ENCODE results near the gene DAG1. TPM values are rescaled to one million over a fixed set of nuclear protein-coding genes. Genes with fewer than 3 reads are reported as not detected.

Gene DAG1
- polyA plus RNA-seq, 1 of the 3 experiments (the other 2 are of a cell fraction), result 54.4 TPM

DNA sequence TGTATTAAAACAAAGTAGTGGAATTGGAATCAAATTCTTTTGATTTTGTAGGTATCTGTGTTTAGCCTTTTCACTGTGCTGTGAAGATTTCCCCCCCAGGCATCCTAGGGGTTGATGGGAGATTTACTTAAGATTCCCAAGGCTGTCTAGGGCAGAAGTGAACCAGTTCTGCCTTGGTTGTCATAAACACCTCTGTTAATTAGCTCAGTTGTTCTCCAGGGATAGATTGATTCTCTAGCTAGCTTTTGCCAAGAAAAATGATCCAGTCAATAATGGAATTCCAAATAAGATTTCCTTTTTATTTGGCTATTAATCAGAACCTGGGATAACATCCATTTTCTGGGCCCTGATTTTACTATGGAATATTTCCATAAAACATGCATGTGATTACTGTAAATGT, 12.7 kb downstream of the DAG1 start:
- H3K9ac ChIP-seq, result no peak overlapping the region
- TF ChIP-seq, protein P1, sequence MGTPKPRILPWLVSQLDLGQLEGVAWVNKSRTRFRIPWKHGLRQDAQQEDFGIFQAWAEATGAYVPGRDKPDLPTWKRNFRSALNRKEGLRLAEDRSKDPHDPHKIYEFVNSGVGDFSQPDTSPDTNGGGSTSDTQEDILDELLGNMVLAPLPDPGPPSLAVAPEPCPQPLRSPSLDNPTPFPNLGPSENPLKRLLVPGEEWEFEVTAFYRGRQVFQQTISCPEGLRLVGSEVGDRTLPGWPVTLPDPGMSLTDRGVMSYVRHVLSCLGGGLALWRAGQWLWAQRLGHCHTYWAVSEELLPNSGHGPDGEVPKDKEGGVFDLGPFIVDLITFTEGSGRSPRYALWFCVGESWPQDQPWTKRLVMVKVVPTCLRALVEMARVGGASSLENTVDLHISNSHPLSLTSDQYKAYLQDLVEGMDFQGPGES (IDR thresholded peaks at IDR 0.05; ENCODE audit: low read depth, low read length), result no peak
- TF ChIP-seq NRF1 (IDR thresholded peaks at IDR 0.05; ENCODE audit: low read depth, low read length) (no peak), SMC3 (IDR thresholded peaks at IDR 0.05; ENCODE audit: low read depth, low read length) (no peak), FOSL2 (IDR thresholded peaks at IDR 0.05; ENCODE audit: borderline replicate concordance, low read depth) (no peak), ELF1 (IDR thresholded peaks at IDR 0.05) (no peak), GATA2 (CRISPR knock-in tag; IDR thresholded peaks at IDR 0.05) (no peak), RXRA (IDR thresholded peaks at IDR 0.05; ENCODE audit: borderline replicate concordance, low read depth) (no peak)
- TF ChIP-seq, protein P2, sequence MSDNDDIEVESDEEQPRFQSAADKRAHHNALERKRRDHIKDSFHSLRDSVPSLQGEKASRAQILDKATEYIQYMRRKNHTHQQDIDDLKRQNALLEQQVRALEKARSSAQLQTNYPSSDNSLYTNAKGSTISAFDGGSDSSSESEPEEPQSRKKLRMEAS (IDR thresholded peaks at IDR 0.05; ENCODE audit: low read depth), result no peak
- no peaks in the 10 kb centered on the region for H3K9me3 ChIP-seq
- no peaks in the 10 kb centered on the region for H4K20me1 ChIP-seq (ENCODE audit: insufficient read depth)
- no peaks in the 10 kb centered on the region for H3K27me3 ChIP-seq (ENCODE audit: insufficient read depth)
- CTCF ChIA-PET, result no interaction called here
- no peak overlapping the region for H3K27ac ChIP-seq (ENCODE audit: low read depth in 2 of 2, low read length in 1 of 2)
- no peak for DNase-seq
- H3K79me2 ChIP-seq (ENCODE audit: insufficient read depth), result peaks cover 45% of the 10 kb centered on the region
- peaks cover 8% of the 10 kb centered on the region for H3F3A ChIP-seq (replicated peaks; ENCODE audit: insufficient read depth)
- H3K4me3 ChIP-seq (ENCODE audit: low read depth in 2 of 2, low read length in 1 of 2), result no peak overlapping the region
- no peaks in the 10 kb centered on the region for H3K9me2 ChIP-seq
- H3K36me3 ChIP-seq (replicated peaks in 1 of 2; ENCODE audit: control insufficient read depth in 1 of 2, insufficient read depth in 2 of 2, low read length in 1 of 2), result no peaks in the 10 kb centered on the region
- no peaks in the 10 kb centered on the region; a peak in 1 of 4 replicates for H3K4me1 ChIP-seq (ENCODE audit: control insufficient read depth in 1 of 2, insufficient read depth in 2 of 2, low read depth in 1 of 2, low read length in 1 of 2)
- H2AFZ ChIP-seq (ENCODE audit: low read depth), result no peak overlapping the region
- POLR2A ChIA-PET, result no interaction called here
- H3K4me2 ChIP-seq, result no peak overlapping the region

DNA sequence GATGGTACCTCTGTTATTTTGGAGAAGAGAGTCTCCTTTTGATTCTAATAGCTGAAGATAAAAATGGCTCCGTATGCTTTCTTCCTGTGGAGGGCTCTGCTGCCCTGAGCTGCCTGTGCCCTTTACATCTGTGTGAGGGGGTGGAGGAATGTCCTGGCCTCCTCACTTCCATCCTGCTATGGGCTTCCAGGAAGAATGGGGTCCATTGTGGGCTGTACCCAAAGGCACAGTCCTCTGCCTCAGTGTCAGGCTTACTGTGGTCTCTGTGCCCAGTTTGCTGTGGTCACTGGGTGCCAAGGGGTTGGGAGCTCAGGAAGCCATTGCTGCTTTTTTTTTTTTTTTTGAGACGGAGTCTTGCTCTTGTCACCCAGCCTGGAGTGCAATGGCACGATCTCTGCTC, 14.4 kb downstream of the DAG1 start:
- peaks cover 8% of the 10 kb centered on the region for H3F3A ChIP-seq (replicated peaks; ENCODE audit: insufficient read depth)
- no peaks in the 10 kb centered on the region for H4K20me1 ChIP-seq (ENCODE audit: insufficient read depth)
- H3K27ac ChIP-seq (ENCODE audit: low read depth in 2 of 2, low read length in 1 of 2), result no peak overlapping the region
- H3K4me3 ChIP-seq (ENCODE audit: low read depth in 2 of 2, low read length in 1 of 2), result no peak overlapping the region
- 100% methylated on average over 3 of the region's 3 CpGs for WGBS (ENCODE audit: low lambda C conversion rate)
- ChIA-PET POLR2A (interaction anchor here (0.5 kb wide), 1 partner anchor 316 kb away, joined by 6 read pairs; no protein-coding TSS in a partner anchor), CTCF (no interaction called here)
- no peak overlapping the region for H3K9ac ChIP-seq
- no peaks in the 10 kb centered on the region for H3K9me3 ChIP-seq
- no peaks in the 10 kb centered on the region for H3K36me3 ChIP-seq (replicated peaks in 1 of 2; ENCODE audit: control insufficient read depth in 1 of 2, insufficient read depth in 2 of 2, low read length in 1 of 2)
- H3K27me3 ChIP-seq (ENCODE audit: insufficient read depth), result no peaks in the 10 kb centered on the region
- no peaks in the 10 kb centered on the region; a peak in 1 of 4 replicates for H3K4me1 ChIP-seq (ENCODE audit: control insufficient read depth in 1 of 2, insufficient read depth in 2 of 2, low read depth in 1 of 2, low read length in 1 of 2)
- DNase-seq, result no peak
- no peaks in the 10 kb centered on the region for H3K9me2 ChIP-seq
- TF ChIP-seq NFIC (IDR thresholded peaks at IDR 0.05; ENCODE audit: borderline replicate concordance) (no peak), FOXJ3 (CRISPR knock-in tag; IDR thresholded peaks at IDR 0.05) (no peak), MEF2A (IDR thresholded peaks at IDR 0.05; ENCODE audit: borderline replicate concordance, low read depth) (no peak), TCF12 (IDR thresholded peaks at IDR 0.05) (no peak), TEAD4 (IDR thresholded peaks at IDR 0.05; ENCODE audit: borderline replicate concordance, insufficient read depth) (no peak), GATA2 (CRISPR knock-in tag; IDR thresholded peaks at IDR 0.05) (no peak), SMC3 (IDR thresholded peaks at IDR 0.05; ENCODE audit: low read depth, low read length) (no peak)
- TF ChIP-seq, protein P2 (IDR thresholded peaks at IDR 0.05; ENCODE audit: low read depth), result no peak
- TF ChIP-seq, protein P3, sequence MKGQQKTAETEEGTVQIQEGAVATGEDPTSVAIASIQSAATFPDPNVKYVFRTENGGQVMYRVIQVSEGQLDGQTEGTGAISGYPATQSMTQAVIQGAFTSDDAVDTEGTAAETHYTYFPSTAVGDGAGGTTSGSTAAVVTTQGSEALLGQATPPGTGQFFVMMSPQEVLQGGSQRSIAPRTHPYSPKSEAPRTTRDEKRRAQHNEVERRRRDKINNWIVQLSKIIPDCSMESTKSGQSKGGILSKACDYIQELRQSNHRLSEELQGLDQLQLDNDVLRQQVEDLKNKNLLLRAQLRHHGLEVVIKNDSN (IDR thresholded peaks at IDR 0.05; ENCODE audit: borderline replicate concordance, low read depth), result no peak
- no peak overlapping the region for H3K4me2 ChIP-seq
- no peak overlapping the region for H2AFZ ChIP-seq (ENCODE audit: low read depth)
- peaks cover 42% of the 10 kb centered on the region for H3K79me2 ChIP-seq (ENCODE audit: insufficient read depth)

Data from SK-N-SH (cell line).